OCI-LY7 (cell line): ENCODE results near the gene DDX56. TPM values are rescaled to one million over a fixed set of nuclear protein-coding genes. Genes with fewer than 3 reads are reported as not detected.

Experiments
- BruUV-seq: library from RNA; stranded (reverse); fragments of 400-500 nt; replicated peaks from 2 replicates; lab custom pipeline; 2021; lab: Mats Ljungman, UMichigan
- CTCF ChIA-PET: fragments of 300-600 bp; sonication (Branson Sonifier 250); formaldehyde crosslinking; loops from one replicate; lab custom pipeline; 2022; ENCODE audit warnings: antibody characterized with exemption; ENCODE audit not compliant: unreplicated experiment; lab: Charles Lee
- POLR2A ChIA-PET: fragments of 300-600 bp; sonication (Branson Sonifier 250); formaldehyde crosslinking; loops from one replicate; lab custom pipeline; 2022; ENCODE audit warnings: antibody characterized with exemption; lab: Charles Lee
- DNase-seq: peaks from one replicate; pipeline ENCODE4 v3.0.0-alpha.2; 2015; ENCODE audit warnings: low spot score
- H2AFZ ChIP-seq: fragments of 200-600 bp; sonication (generic), shearing (Covaris generic); 2 replicates; pipeline ENCODE4 v1.6.1; 2014; ENCODE audit warnings: mild to moderate bottlenecking, antibody characterized with exemption, low read length, moderate library complexity
- H3K27ac ChIP-seq: fragments of 200-600 bp; sonication (generic); 2 replicates; pipeline ENCODE4 v1.5.1; 2014; ENCODE audit warnings: mixed run types, low read depth, mild to moderate bottlenecking, moderate library complexity, low read length, inconsistent platforms; ENCODE audit not compliant: poor library complexity, severe bottlenecking
- H3K36me3 ChIP-seq: fragments of 200-600 bp; sonication (generic); 2 replicates; pipeline ENCODE4 v1.6.1; 2014; ENCODE audit warnings: mild to moderate bottlenecking, antibody characterized with exemption, low read length, moderate library complexity, mixed read lengths; ENCODE audit not compliant: insufficient read depth
- H3K4me1 ChIP-seq: fragments of 200-600 bp; sonication (generic); 2 replicates; pipeline ENCODE4 v1.5.1; 2014; ENCODE audit warnings: mild to moderate bottlenecking, low read length; ENCODE audit not compliant: insufficient read depth, poor library complexity, severe bottlenecking
- H3K4me2 ChIP-seq: fragments of 200-600 bp; sonication (generic); 2 replicates; pipeline ENCODE4 v1.6.1; 2014; ENCODE audit warnings: mild to moderate bottlenecking, low read length
- H3K4me3 ChIP-seq: fragments of 200-600 bp; sonication (generic); 2 replicates; pipeline ENCODE4 v1.5.1; 2014; ENCODE audit warnings: mild to moderate bottlenecking, low read depth, low read length; ENCODE audit not compliant: poor library complexity, severe bottlenecking
- H3K79me2 ChIP-seq: fragments of 200-600 bp; sonication (generic); 2 replicates; pipeline ENCODE4 v1.6.1; 2016; ENCODE audit warnings: low read depth, mild to moderate bottlenecking, low read length, moderate library complexity, mixed read lengths; ENCODE audit not compliant: insufficient read depth
- H3K9me2 ChIP-seq: fragments of 200-600 bp; sonication (generic); 2 replicates; pipeline ENCODE4 v1.6.1; 2016; ENCODE audit warnings: mild to moderate bottlenecking, low read length, mixed read lengths; ENCODE audit not compliant: insufficient read depth
- H3K9me3 ChIP-seq: fragments of 200-600 bp; sonication (generic); 2 replicates; pipeline ENCODE4 v1.6.1; 2014; ENCODE audit warnings: mild to moderate bottlenecking, mixed run types, low read length, mixed read lengths
- H4K20me1 ChIP-seq: fragments of 200-600 bp; sonication (generic); 2 replicates; pipeline ENCODE4 v1.6.1; 2014; ENCODE audit warnings: mild to moderate bottlenecking, antibody characterized with exemption, low read length, moderate library complexity, mixed read lengths; ENCODE audit not compliant: insufficient read depth
- EZH2phosphoT487 ChIP-seq: fragments of 200-600 bp; sonication (generic); IDR thresholded peaks from 2 replicates; pipeline ENCODE4 v1.6.1; 2018; ENCODE audit warnings: low read depth, borderline replicate concordance, mild to moderate bottlenecking, mixed run types, antibody characterized with exemption, low read length, moderate library complexity, mixed read lengths
- intact Hi-C: fragments of 100-400 bp; cut with micrococcal nuclease; formaldehyde crosslinking; loops from one replicate; pipeline ENCODE4 v1.10.0; 2022; ENCODE audit not compliant: unreplicated experiment
- total RNA-seq, 2 experiments: library from RNA; depleted of rRNA in 1 of 2; stranded (reverse); fragments of >200 nt in 1 of 2; shearing (Covaris generic) in 1 of 2; gene quantifications; 2 replicates each; pipeline ENCODE4 v1.2.3, GENCODE V29; 2014 to 2022
- TF ChIP-seq, protein P1 (sequence below): fragments of 200-600 bp; sonication (generic); conservative IDR thresholded peaks from 2 replicates; pipeline ENCODE4 v1.5.1; 2014; ENCODE audit warnings: mild to moderate bottlenecking, antibody characterized with exemption, low read length, moderate library complexity, mixed read lengths

The DDX56 gene
- total RNA-seq, 2 experiments from 2014 or later = 89.2 to 95.4 TPM

GRCh38 chr7:44608916-44609648 lies 35.4 kb upstream of the DDX56 start:
- DNase-seq = no peak
- Histone ChIP-seq H3K27ac (no peak overlapping the region), H3K36me3 (peaks cover 21% of the 10 kb centered on the region; the same call in 1 of the 2 replicates), H2AFZ (no peak overlapping the region), H4K20me1 (peaks cover 7% of the 10 kb centered on the region; the same call in 1 of the 2 replicates), H3K9me2 (no peaks in the 10 kb centered on the region), H3K4me3 (no peak overlapping the region), H3K9me3 (no peaks in the 10 kb centered on the region), H3K4me2 (no peak overlapping the region), H3K4me1 (peaks cover 20% of the 10 kb centered on the region), H3K79me2 (peaks cover 72% of the 10 kb centered on the region)
- TSS peak; percentile 32 for BruUV-seq
- no peak for TF ChIP-seq EZH2phosphoT487
- TF ChIP-seq, protein P1, sequence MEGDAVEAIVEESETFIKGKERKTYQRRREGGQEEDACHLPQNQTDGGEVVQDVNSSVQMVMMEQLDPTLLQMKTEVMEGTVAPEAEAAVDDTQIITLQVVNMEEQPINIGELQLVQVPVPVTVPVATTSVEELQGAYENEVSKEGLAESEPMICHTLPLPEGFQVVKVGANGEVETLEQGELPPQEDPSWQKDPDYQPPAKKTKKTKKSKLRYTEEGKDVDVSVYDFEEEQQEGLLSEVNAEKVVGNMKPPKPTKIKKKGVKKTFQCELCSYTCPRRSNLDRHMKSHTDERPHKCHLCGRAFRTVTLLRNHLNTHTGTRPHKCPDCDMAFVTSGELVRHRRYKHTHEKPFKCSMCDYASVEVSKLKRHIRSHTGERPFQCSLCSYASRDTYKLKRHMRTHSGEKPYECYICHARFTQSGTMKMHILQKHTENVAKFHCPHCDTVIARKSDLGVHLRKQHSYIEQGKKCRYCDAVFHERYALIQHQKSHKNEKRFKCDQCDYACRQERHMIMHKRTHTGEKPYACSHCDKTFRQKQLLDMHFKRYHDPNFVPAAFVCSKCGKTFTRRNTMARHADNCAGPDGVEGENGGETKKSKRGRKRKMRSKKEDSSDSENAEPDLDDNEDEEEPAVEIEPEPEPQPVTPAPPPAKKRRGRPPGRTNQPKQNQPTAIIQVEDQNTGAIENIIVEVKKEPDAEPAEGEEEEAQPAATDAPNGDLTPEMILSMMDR = no peak
- ChIA-PET CTCF (interaction anchor here (1.1 kb wide), 1 partner anchor 20 kb away, joined by 3 read pairs; no protein-coding TSS in a partner anchor), POLR2A (interaction anchor here (0.6 to 1.7 kb wide), 2 partner anchors 15 to 45 kb away, joined by 4 to 5 read pairs; no protein-coding TSS in a partner anchor)
- intact Hi-C loops = no loop called here

DNA sequence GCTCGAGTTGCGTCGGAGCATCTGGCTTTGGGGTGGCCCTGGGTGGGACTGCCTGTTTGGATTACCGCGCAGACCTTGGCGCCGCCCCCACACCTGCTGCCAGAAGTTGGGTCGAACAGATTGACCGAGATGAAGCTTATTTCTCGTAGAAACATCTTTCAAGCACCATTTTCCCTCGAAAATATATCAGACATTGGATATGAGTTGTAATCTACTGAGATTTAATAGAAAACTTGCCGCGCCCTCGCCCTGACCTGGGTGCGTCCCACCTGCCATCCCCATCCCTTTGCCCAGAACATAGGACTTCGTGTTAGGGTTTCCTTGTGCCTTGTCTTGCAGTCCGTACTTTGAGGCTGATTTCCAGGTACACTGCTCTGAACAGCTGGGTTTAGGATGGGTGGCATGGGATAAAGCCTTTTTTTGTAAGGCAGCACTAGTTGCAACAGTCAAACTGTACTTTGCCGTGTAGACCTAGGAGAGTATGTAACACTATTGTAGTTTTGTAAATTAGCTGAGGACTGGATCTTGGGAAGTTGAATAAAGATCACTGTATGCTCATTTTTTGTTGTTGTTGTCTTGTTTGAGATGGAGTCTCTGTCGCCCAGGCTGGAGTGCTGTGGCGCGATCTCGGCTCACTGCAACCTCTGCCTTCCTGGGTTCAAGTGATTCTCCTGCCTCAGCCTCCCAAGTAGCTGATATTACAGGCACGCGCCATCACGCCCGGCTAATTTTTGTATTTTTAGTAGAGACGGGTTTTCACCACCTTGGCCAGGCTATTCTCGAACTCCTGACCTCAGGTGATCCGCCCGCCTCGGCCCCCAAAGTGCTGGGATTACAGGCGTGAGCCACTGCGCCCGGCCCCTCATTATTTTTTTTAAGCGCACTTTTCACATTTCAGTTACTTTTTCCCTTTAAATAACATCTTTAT lies 33.7 kb upstream of the DDX56 start:
- no peaks in the 10 kb centered on the region for H3K9me3 ChIP-seq
- intact Hi-C loops = loop anchor here (2.0 kb wide), 1 partner anchor 393 kb away; the partner anchor contains the start of gene CCM2
- peak overlapping the region; percentile 71 for H3K27ac ChIP-seq
- peaks cover 55% of the 10 kb centered on the region for H3K79me2 ChIP-seq
- DNase-seq = no peak
- BruUV-seq = TSS peak; percentile 89
- ChIA-PET POLR2A (interaction anchor here (0.6 to 2.2 kb wide), 11 partner anchors 9 to 268 kb away, joined by 3 to 8 read pairs (median 5); no protein-coding TSS in a partner anchor), CTCF (interaction anchor here (0.9 kb wide), 1 partner anchor 237 kb away, joined by 3 read pairs; no protein-coding TSS in a partner anchor)
- H3K36me3 ChIP-seq = peaks cover 21% of the 10 kb centered on the region; the same call in 1 of the 2 replicates
- H3K9me2 ChIP-seq = no peaks in the 10 kb centered on the region
- H3K4me1 ChIP-seq = peaks cover 27% of the 10 kb centered on the region
- H3K4me3 ChIP-seq = peak overlapping the region; percentile 77
- TF ChIP-seq, protein P1 = no peak
- TF ChIP-seq EZH2phosphoT487 = no peak
- peak overlapping the region; percentile 91 for H3K4me2 ChIP-seq
- peaks cover 7% of the 10 kb centered on the region; the same call in 1 of the 2 replicates for H4K20me1 ChIP-seq
- peak overlapping the region; percentile 54; the same call in 1 of the 2 replicates for H2AFZ ChIP-seq
